LNCaP clone FGC (cell line): ENCODE measurements around the gene PPFIA3.
A peak's percentile ranks its signal among the peaks of the same experiment; 100 is the strongest.
"Not testable (repeated sequence)": the region's sequence is repeated elsewhere in the genome, so short reads cannot be mapped to it uniquely, and the experiment has no call there.

ENCODE experiments used
- DNase-seq: peaks from one replicate; pipeline ENCODE4 v3.0.0-alpha.2; 2011; ENCODE audit warnings: low read depth
- H3K4me3 ChIP-seq: 2 replicates; pipeline ENCODE4 v1.5.1; 2011; ENCODE audit warnings: mild to moderate bottlenecking, low read depth, low read length, control low read depth
- TF ChIP-seq, protein P1 (sequence below): IDR thresholded peaks from 2 replicates; pipeline ENCODE4 v1.5.1; 2012; ENCODE audit warnings: mild to moderate bottlenecking; ENCODE audit not compliant: control insufficient read depth, insufficient read depth; ENCODE audit errors: extremely low read depth

Gene PPFIA3

DNA sequence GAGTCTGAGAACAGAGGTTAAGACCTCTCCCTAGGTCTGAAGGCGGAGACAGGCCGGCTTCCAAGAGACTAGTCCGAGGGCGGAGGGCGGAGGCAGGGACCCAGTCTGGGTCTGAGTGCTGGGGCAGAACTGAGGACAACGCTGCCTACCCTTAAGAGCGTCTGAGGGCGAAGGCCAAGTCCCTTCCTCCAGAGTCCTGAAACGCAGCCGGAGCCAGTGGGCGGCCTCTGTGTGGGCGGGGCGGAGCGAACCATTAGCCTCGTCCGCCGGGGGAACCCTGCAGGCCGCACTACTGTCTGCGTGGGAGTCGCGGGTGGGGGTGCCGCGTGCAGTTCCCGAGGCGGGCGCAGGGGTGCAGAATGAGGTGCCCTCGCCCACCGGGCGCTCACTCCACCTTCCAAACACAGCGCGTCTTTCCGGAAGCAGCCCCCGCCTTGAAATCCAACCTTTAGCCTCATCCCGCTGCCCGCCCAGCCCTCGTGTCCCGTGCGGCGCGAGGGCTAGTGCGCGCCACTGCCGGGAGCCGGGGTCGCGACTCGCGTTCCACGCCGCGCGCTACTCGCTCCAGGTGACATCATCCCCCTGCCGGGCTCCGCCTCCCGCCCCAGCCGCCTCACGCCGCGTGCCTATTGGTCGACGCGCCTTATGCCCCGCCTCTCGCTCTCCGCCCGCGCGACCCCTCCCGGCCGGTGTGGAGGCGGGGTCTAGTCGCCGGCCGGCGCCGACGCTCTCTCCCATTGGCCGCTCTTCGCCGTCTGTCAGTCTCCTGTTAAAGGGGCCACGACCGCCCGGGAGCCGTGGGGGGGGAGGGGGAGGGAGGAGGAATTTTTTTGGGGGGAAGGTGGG, 556 bp upstream of the PPFIA3 start, which contains the start of gene C19orf73:
Gene C19orf73, minus strand, starts transcription at position 579 of the 846 bp plus-strand sequence. Its CDS starts 121 bp downstream, at position 458.
- TF ChIP-seq, protein P1, sequence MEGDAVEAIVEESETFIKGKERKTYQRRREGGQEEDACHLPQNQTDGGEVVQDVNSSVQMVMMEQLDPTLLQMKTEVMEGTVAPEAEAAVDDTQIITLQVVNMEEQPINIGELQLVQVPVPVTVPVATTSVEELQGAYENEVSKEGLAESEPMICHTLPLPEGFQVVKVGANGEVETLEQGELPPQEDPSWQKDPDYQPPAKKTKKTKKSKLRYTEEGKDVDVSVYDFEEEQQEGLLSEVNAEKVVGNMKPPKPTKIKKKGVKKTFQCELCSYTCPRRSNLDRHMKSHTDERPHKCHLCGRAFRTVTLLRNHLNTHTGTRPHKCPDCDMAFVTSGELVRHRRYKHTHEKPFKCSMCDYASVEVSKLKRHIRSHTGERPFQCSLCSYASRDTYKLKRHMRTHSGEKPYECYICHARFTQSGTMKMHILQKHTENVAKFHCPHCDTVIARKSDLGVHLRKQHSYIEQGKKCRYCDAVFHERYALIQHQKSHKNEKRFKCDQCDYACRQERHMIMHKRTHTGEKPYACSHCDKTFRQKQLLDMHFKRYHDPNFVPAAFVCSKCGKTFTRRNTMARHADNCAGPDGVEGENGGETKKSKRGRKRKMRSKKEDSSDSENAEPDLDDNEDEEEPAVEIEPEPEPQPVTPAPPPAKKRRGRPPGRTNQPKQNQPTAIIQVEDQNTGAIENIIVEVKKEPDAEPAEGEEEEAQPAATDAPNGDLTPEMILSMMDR, result no peak
- DNase-seq, result peak; percentile 74
- peak within 1 kb of the TSS; percentile 54 for H3K4me3 ChIP-seq

DNA sequence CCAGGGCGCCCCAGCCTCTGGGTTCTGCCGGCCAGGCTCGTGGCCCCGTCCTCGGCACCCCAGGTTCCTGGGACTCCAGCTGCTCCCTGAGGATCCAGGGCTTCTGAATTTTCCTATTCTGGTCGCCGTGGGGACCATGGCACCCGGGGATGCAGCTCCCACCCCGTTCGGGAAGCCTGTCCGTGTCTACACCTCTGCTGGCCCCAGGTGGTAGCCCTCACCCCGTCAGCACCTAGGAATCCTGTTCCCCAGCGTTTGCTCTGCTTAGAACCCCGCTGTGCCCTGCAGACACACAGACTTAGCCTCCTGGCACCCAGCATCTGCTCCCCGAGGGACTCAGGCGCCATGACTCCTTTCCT, 960 bp downstream of the PPFIA3 start:
- TF ChIP-seq, protein P1, result no peak
- DNase-seq, result no peak
- H3K4me3 ChIP-seq, result no peak overlapping the region

DNA sequence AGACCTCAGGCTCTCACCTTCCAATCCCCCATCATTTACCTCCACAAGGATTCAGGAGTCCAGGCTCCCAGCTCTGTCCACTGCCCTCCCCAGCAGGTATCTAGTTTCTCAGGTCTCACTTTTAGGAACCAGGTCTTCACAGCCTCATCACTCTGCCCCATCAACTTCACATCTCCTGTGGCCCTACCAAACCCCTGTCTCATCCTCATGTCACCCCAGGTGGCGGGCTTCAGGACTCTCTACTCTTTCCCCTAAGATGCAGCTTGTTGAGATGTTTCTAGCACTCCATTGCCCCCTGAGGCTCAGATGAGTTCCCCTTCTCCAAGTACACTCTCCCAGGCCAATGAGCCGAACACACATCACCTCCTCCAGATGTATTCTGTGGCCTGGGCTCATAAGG, 1.5 kb downstream of the PPFIA3 start:
- TF ChIP-seq, protein P1, result no peak
- no peak overlapping the region for H3K4me3 ChIP-seq
- no peak for DNase-seq

DNA sequence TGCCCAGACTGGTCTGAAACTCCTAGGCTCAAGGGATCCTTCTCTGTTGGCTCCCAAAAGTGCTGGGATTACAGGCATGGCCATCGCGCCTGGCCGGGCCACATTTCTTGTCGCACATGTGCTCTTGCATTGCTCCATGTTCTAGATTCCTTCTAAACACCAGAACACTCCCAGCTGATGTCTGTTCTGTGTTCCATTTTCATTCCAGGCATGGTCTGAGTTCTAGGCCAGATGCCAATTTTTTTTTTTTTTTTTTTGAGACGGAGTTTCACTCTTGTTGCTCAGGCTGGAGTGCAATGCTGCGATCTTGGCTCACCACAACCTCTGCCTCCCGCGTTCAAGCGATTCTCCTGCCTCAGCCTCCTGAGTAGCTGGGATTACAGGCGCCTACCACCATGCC, 2.5 kb downstream of the PPFIA3 start:
- not testable (repeated sequence) for DNase-seq, H3K4me3 ChIP-seq

DNA sequence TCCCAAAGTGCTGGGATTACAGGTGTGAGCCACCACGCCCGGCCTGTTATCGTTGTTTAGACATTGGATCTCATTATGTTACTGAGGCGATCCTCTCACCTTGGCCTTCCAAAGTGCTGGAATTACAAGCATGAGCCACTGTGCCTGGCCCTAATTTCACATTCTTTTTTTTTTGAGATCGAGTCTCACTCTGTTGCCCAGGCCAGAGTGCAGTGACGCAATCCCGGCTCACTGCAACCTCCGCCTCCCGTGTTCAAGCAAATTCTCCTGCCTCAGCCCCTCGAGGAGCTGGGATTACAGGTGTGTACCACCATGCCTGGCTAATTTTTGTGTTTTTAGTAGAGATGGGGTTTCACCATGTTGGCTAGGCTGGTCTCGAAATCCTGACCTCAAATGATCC, 3.9 kb downstream of the PPFIA3 start:
- not testable (repeated sequence) for DNase-seq, H3K4me3 ChIP-seq

DNA sequence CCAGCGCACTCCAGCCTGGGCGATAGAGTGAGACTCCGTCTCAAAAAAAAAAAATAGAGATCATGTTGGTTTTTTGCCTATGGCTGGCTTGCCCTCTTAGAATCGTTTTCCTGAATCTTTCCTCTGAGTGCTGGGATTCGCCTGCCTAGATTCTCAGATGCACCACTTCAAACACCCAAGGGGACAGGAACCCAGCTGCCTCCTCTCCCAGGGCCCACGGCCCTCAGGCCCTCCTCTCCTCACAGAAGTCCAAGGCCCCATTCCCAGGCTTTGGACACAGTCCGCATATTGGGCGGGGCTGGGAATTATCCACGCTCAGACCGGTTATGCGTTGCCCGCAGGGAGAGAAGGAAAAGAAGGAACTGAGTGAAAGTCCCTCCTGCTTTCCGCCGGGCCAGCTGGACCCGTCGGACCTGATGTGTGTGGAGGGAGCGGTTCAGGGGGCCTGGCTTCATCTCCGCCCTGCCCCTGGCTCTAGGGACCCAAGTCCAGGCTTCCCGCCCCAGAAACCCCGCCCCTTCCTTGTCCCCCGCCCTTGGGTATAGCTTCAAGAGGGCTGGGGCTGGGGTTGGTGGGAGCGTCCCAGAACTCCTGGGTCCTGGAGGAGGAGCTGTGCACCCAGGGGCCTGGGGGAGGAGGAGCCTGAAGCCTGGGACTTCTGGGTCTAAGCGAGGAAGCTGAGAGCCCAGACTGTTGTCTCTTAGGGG, 5.8 kb downstream of the PPFIA3 start:
- TF ChIP-seq, protein P1, result no peak
- DNase-seq, result no peak
- H3K4me3 ChIP-seq, result no peak overlapping the region

DNA sequence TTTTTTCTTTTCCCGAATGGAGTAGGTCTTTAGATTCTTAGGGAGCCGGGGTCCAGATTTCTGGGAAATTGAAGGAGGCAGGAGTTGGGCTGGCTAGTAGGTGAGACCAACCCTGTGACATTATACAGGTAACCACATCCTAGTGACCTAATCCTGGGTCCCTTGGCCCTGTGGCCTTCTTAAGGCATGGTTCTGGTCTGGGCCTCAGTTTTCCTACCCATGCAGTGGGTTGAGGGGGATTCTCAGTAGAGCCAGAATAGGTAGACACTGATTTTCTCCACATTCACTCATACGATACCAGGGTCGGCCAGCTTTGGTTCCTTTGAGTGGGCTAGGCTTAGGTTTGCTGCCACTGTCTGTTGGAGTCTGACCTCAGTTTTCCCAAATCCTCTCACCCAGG, 7.2 kb downstream of the PPFIA3 start:
- no peak for DNase-seq
- H3K4me3 ChIP-seq, result no peak overlapping the region
- TF ChIP-seq, protein P1, result no peak

DNA sequence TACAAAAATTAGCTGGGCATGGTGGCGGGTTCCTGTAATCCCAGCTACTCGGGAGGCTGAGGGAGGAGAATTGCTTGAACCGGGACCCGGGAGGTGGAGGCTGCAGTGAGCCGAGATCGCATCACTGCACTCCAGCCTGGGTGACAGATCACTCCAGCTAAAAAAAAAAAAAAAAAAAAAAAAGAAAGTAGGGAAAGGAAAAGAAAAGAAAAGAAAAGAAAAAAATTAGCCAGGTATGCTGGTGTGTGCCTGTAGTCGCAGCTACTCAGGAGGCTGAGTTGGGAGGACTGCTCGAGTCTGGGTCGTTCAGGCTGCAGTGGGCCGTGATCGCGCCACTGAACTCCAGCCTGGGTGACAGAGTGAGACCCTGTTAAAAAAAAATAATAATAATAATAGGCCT, 7.9 kb downstream of the PPFIA3 start:
- not testable (repeated sequence) for DNase-seq, H3K4me3 ChIP-seq
